Ascending aorta (tissue), 2 donors: ENCODE measurements around the gene PTER. TPM values are rescaled to one million over a fixed set of nuclear protein-coding genes. Genes with fewer than 3 reads are reported as not detected.

Experiments
- DNase-seq, 2 donors: peaks; one replicate each; pipeline ENCODE4 v3.0.0-alpha.2; 2019; ENCODE audit warnings: low spot score in 2 of 2
- H3K27ac ChIP-seq, 2 donors: fragments of 200-600 bp; sonication (generic); one replicate each; pipeline ENCODE4 v1.5.1; 2016 to 2017; ENCODE audit warnings: mild to moderate bottlenecking in 1 of 2
- H3K27me3 ChIP-seq: fragments of 200-600 bp; sonication (generic); one replicate; pipeline ENCODE4 v1.5.1; 2017
- H3K36me3 ChIP-seq, 2 donors: fragments of 200-600 bp; sonication (generic); one replicate each; pipeline ENCODE4 v1.5.1; 2016
- H3K4me1 ChIP-seq, 2 donors: fragments of 200-600 bp; sonication (generic); one replicate each; pipeline ENCODE4 v1.5.1; 2016 to 2017; ENCODE audit warnings: mild to moderate bottlenecking in 1 of 2
- H3K4me3 ChIP-seq, 2 donors: fragments of 200-600 bp; sonication (generic); one replicate each; pipeline ENCODE4 v1.5.1; 2016 to 2017; ENCODE audit warnings: mild to moderate bottlenecking in 1 of 2
- H3K9me3 ChIP-seq, 2 donors: fragments of 200-600 bp; sonication (generic); one replicate each; pipeline ENCODE4 v1.5.1; 2016
- intact Hi-C: fragments of 100-400 bp; cut with DNase I; formaldehyde crosslinking; loops from one replicate; pipeline ENCODE4 v1.15.1; 2023
- total RNA-seq: library from RNA; depleted of rRNA; stranded (reverse); fragments of >200 nt; gene quantifications from one replicate; pipeline ENCODE4 v1.1.0, GENCODE V29; 2016
- TF ChIP-seq, protein P1 (sequence below), 3 experiments: fragments of 200-600 bp in 2 of 3; fragments of 450-650 bp in 1 of 3; sonication (generic) in 2 of 3; IDR thresholded peaks; one replicate each; pipeline ENCODE4 v1.5.1; 2016 to 2019; ENCODE audit warnings: antibody characterized with exemption in 3 of 3, mild to moderate bottlenecking in 1 of 3, moderate library complexity in 1 of 3

PTER gene, protein sequence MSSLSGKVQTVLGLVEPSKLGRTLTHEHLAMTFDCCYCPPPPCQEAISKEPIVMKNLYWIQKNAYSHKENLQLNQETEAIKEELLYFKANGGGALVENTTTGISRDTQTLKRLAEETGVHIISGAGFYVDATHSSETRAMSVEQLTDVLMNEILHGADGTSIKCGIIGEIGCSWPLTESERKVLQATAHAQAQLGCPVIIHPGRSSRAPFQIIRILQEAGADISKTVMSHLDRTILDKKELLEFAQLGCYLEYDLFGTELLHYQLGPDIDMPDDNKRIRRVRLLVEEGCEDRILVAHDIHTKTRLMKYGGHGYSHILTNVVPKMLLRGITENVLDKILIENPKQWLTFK
- 2.6 TPM for total RNA-seq

DNA sequence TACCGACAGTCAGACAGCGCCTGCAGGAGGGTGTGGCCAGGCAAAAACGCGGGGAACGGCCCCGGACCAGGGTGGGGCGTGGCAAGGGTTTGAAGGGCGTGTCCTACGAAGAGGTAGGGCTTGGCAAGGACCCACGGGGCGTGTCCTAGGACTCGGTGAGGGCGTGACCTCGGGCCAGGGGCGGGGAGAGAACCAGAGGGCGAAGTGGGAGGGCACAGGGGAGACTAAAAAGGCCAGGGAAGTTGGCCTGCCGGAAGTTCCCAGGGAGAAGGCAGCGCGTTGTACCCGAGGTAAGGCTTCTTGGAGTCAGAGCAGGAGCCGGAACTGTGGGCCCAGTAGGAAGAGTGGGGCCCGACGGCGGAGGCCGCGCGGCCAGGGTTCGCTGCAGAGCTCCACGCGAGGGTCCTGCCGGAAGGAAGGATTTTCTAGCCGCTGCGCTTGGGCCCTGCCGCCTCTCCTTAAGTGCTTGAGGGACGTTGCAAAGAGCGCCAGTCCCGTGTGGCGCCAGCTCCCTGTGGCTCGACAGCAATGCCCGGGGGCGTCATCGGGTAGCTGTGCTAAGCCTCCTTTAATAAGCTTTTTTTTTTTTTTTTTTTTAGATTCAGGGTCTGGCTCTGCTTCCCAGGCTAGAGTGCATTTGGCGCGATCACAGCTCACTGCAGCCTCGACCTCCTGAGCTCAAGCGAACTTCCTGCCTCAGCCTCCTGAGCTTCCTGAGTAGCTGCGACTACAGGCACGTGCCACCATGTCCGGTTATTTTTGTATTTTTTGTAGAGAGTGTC, at the start of gene PTER:
Gene PTER (plus strand): TSS at position 253 of the 782 bp plus-strand sequence. CDS start 47,375 bp downstream, outside the sequence.
- Histone ChIP-seq H3K27me3 (no peaks in the 10 kb centered on the region), H3K4me3 (peak within 1 kb of the TSS; percentile 70 to 88), H3K9me3 (no peaks in the 10 kb centered on the region), H3K36me3 (no peaks in the 10 kb centered on the region), H3K27ac (peak within 1 kb of the TSS; percentile 82), H3K4me1 (peaks cover 0 to 16% of the 10 kb centered on the region in 2 donors)
- intact Hi-C loops: loop anchor here (2.0 to 10.0 kb wide), 2 partner anchors 380 to 1272 kb away; partner anchors contain the start of genes NMT2 and RSU1
- peak; percentile 91 to 98 for DNase-seq
- TF ChIP-seq, protein P1, sequence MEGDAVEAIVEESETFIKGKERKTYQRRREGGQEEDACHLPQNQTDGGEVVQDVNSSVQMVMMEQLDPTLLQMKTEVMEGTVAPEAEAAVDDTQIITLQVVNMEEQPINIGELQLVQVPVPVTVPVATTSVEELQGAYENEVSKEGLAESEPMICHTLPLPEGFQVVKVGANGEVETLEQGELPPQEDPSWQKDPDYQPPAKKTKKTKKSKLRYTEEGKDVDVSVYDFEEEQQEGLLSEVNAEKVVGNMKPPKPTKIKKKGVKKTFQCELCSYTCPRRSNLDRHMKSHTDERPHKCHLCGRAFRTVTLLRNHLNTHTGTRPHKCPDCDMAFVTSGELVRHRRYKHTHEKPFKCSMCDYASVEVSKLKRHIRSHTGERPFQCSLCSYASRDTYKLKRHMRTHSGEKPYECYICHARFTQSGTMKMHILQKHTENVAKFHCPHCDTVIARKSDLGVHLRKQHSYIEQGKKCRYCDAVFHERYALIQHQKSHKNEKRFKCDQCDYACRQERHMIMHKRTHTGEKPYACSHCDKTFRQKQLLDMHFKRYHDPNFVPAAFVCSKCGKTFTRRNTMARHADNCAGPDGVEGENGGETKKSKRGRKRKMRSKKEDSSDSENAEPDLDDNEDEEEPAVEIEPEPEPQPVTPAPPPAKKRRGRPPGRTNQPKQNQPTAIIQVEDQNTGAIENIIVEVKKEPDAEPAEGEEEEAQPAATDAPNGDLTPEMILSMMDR (IDR thresholded peaks at IDR 0.05): no peak

DNA sequence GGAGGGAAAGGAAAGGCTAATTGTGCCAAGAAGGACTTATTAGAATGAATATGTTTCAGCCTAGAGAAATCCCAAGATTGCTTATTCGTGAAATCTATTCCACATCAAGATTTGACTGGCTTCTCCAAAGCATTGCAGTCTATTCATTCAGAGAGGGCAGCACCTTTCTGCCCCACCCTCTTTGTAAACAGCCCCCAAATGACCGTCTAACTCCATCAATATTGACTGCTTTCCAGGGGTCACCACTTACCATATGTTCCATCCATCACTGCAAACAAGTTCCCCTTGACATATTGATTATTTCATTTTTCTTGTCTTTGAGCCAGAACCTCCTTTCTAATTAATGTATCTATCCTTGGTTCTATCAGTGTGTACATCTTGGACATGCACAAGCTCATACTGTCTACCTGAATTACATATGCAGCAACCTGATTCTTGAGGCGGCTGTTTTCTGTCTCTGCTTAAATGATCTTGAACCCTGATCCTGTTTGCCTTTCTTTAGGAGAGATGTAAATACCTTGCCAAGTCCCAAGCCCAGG, 44.2 kb upstream of the PTER start:
- Histone ChIP-seq H3K4me3 (no peak overlapping the region), H3K4me1 (no peaks in the 10 kb centered on the region), H3K27ac (no peak overlapping the region), H3K9me3 (no peaks in the 10 kb centered on the region), H3K36me3 (no peaks in the 10 kb centered on the region), H3K27me3 (no peaks in the 10 kb centered on the region)
- TF ChIP-seq, protein P1 (IDR thresholded peaks at IDR 0.05): no peak
- no peak for DNase-seq
- intact Hi-C loops: no loop called here

DNA sequence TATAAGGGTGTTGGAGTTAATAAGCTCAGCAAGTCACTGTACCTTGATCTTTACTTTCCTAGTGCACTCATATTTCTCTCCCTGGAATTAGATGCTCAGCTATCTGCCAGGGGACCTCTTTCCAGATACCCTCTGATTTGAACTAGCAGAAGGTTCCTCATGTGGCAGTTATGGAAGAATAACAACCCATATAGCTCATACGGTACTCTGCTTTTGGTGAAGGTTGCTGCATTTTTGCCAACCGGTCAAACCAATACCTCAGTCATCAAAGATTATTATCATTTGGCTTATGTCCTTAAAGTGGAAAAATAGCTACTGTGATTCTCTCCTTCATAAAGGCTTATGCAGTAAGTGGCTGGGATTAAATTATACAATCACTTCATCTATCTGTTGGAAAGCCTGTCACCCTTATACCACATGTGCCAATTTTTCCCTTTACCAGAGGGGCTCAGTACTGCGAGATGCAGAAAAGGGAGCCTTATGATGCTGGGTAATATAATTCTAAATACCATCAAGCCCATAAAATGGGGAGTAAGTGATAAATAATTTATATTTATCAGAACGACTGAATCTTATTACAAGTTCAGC, 43.4 kb upstream of the PTER start:
- Histone ChIP-seq H3K4me1 (no peaks in the 10 kb centered on the region), H3K27me3 (no peaks in the 10 kb centered on the region), H3K36me3 (no peaks in the 10 kb centered on the region), H3K4me3 (no peak overlapping the region), H3K9me3 (no peaks in the 10 kb centered on the region), H3K27ac (no peak overlapping the region)
- intact Hi-C loops: no loop called here
- DNase-seq: no peak
- TF ChIP-seq, protein P1 (IDR thresholded peaks at IDR 0.05): no peak

DNA sequence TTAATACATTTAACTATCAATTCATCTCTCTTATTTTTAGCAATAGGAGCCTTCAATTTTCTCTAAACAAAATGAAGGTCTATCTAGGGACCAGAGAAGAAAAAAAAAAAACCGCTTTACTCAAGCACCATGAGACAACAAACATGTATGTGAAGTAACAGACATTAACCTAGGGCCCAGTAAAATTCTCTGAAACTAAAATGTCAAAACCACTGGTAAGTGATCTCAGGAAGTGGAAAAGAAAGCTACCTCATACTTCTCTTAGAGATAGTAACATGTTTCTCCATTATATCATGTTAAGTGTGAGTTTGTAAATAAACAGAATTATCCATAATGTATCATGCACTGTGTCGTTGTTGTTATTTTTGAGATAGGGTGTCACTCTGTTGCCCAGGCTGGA, 35.4 kb upstream of the PTER start:
- intact Hi-C loops: no loop called here
- no peak for DNase-seq
- H3K4me1 ChIP-seq: no peaks in the 10 kb centered on the region
- no peak overlapping the region for H3K4me3 ChIP-seq
- H3K9me3 ChIP-seq: no peaks in the 10 kb centered on the region
- no peaks in the 10 kb centered on the region for H3K27me3 ChIP-seq
- H3K36me3 ChIP-seq: no peaks in the 10 kb centered on the region
- TF ChIP-seq, protein P1 (IDR thresholded peaks at IDR 0.05): no peak
- H3K27ac ChIP-seq: no peak overlapping the region

DNA sequence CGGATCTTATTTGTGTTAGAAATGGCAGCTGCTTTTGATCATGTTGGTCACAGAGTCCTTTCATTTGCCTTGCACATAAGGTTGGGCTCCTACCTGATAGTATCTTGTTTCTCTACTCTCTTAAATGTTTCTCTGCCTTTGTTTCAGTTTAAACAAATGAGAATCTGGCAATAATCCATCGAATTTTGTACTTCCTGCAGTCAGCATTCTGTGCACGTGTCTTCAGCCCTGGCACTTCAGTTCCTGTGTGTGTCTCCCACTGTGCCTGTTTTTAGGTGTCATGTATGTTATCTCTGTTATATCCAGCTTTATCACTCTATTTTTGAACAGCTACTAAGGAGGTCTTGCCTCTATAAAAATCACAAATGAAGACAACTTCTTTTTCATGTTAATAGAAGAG, 28.4 kb upstream of the PTER start:
- no peaks in the 10 kb centered on the region for H3K27me3 ChIP-seq
- H3K9me3 ChIP-seq: no peaks in the 10 kb centered on the region
- TF ChIP-seq, protein P1 (IDR thresholded peaks at IDR 0.05): no peak
- no peak overlapping the region for H3K4me3 ChIP-seq
- no peak for DNase-seq
- intact Hi-C loops: no loop called here
- H3K27ac ChIP-seq: no peak overlapping the region
- H3K36me3 ChIP-seq: no peaks in the 10 kb centered on the region
- no peaks in the 10 kb centered on the region for H3K4me1 ChIP-seq
